Kidney (tissue), 14 donors: ENCODE measurements around the gene SLC2A9. TPM values are rescaled to one million over a fixed set of nuclear protein-coding genes. Genes with fewer than 3 reads are reported as not detected.

Experiments used
- DNase-seq, 5 donors: peaks; one replicate each; pipeline ENCODE4 v3.0.0-alpha.2; 2013 to 2020
- FAIRE-seq: peaks from 2 replicates; lab custom pipeline; 2012; peaks lifted over from hg19 to GRCh38; lab: Jason Lieb, UNC
- H3K27ac ChIP-seq, 2 donors: one replicate each; pipeline ENCODE4 v1.7.0; 2013; ENCODE audit warnings: low read depth in 2 of 2, low read length in 2 of 2, inconsistent platforms in 1 of 2
- H3K27me3 ChIP-seq: one replicate; pipeline ENCODE4 v1.7.1; 2013; ENCODE audit warnings: low read length, inconsistent platforms; ENCODE audit not compliant: control insufficient read depth, insufficient read depth
- H3K36me3 ChIP-seq, 3 donors: one replicate each; pipeline versions ENCODE4 v1.7.0 to v1.7.1; 2013; ENCODE audit warnings: low read length in 3 of 3, control low read depth in 1 of 3, inconsistent platforms in 1 of 3; ENCODE audit not compliant: insufficient read depth in 3 of 3, control insufficient read depth in 2 of 3
- H3K4me1 ChIP-seq, 3 donors: one replicate each; pipeline versions ENCODE4 v1.7.0 to v1.7.1; 2013; ENCODE audit warnings: low read length in 3 of 3, inconsistent platforms in 1 of 3, low read depth in 1 of 3; ENCODE audit not compliant: control insufficient read depth in 2 of 3, insufficient read depth in 2 of 3
- H3K4me3 ChIP-seq, 3 donors: one replicate each; pipeline versions ENCODE4 v1.7.0 to v1.8.1; 2013; ENCODE audit warnings: low read length in 3 of 3, control low read depth in 1 of 3, inconsistent platforms in 1 of 3
- H3K9ac ChIP-seq, 3 donors: one replicate each; pipeline versions ENCODE4 v1.7.0 to v1.7.1; 2013; ENCODE audit warnings: low read length in 3 of 3, control low read depth in 1 of 3, inconsistent platforms in 1 of 3
- H3K9me3 ChIP-seq, 3 donors: one replicate each; pipeline versions ENCODE4 v1.7.0 to v1.7.1; 2013; ENCODE audit warnings: low read length in 3 of 3, control low read depth in 1 of 3, inconsistent platforms in 1 of 3; ENCODE audit not compliant: control insufficient read depth in 2 of 3, insufficient read depth in 1 of 3
- CTCF ChIP-seq: IDR thresholded peaks from 3 replicates; pipeline ENCODE4 v1.5.1; 2012; ENCODE audit warnings: mild to moderate bottlenecking, moderate library complexity, borderline replicate concordance; ENCODE audit not compliant: insufficient read depth; ENCODE audit errors: extremely low read depth
- intact Hi-C: fragments of 100-400 bp; cut with DNase I; formaldehyde crosslinking; loops from one replicate; pipeline ENCODE4 v1.11.1; 2022
- polyA plus RNA-seq: library from polyadenylated mRNA; stranded (reverse); fragments of 350-450 nt; fragmentation: Illumina TruSeq; extraction: RNeasy Lipid Tissue Mini Kit (QIAGEN cat#74804); gene quantifications from one replicate; pipeline ENCODE4 v1.2.3, GENCODE V29; 2014; ENCODE audit warnings: low read depth, low replicate concordance; ENCODE audit not compliant: insufficient read depth
- total RNA-seq: library from RNA; stranded (reverse); fragmentation: NEBNext Ultra II Directional; extraction: Animal tissue kit (Norgen Biotek cat#: 25700); gene quantifications from one replicate; pipeline ENCODE4 v1.2.1, GENCODE V29; 2021
- donor health status: control.
- donor health status: control.
- donor health status: control.
- donor health status: control.
- donor health status: control.
- donor health status: DM: yes; HTN: yes; CAD: no.
- donor health status: Normal renal cell carcinoma (clear cell type).

Gene SLC2A9
- total and polyA plus RNA-seq, 2 donors from 2014 or later = 41.5 to 47.6 TPM

GRCh38 chr4:10058371-10058770 is 37.1 kb upstream of the SLC2A9 start:
- Histone ChIP-seq H3K27me3 (no peaks in the 10 kb centered on the region), H3K4me1 (peaks cover 0 to 47% (median 15%) of the 10 kb centered on the region in 3 donors), H3K9me3 (no peaks in the 10 kb centered on the region), H3K36me3 (no peaks in the 10 kb centered on the region), H3K4me3 (no peak overlapping the region), H3K9ac (no peak overlapping the region), H3K27ac (no peak overlapping the region)
- peak in 1 of 5 donors; percentile 15 for DNase-seq
- no peak for TF ChIP-seq CTCF
- intact Hi-C loops = no loop called here
- no peak for FAIRE-seq

DNA sequence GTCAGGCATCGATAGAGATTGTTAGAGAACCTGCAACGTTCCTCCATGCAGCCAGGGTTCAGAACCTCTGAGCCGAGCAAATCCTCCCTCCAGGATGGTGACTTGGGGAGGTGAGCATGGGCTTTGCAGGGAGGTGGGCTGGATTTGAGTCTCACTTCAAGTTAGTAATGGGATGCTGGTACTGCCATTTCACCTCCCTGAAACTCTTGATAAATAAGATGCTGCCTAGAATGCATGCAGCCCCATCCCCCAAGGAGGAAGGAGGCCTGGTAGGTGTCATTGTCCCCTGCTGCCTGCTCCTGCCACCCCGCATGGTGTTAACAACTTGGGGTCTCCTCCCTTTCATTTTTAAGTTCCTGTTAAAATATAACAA is 35.7 kb upstream of the SLC2A9 start:
- DNase-seq (no peak), FAIRE-seq (no peak)
- peaks cover 0 to 40% (median 13%) of the 10 kb centered on the region in 3 donors for H3K4me1 ChIP-seq
- intact Hi-C loops = no loop called here
- H3K9ac ChIP-seq = no peak overlapping the region
- H3K27ac ChIP-seq = peak overlapping the region; percentile 4 to 35
- no peaks in the 10 kb centered on the region for H3K9me3 ChIP-seq
- H3K36me3 ChIP-seq = no peaks in the 10 kb centered on the region
- no peak overlapping the region for H3K4me3 ChIP-seq
- TF ChIP-seq CTCF = no peak
- H3K27me3 ChIP-seq = no peaks in the 10 kb centered on the region

DNA sequence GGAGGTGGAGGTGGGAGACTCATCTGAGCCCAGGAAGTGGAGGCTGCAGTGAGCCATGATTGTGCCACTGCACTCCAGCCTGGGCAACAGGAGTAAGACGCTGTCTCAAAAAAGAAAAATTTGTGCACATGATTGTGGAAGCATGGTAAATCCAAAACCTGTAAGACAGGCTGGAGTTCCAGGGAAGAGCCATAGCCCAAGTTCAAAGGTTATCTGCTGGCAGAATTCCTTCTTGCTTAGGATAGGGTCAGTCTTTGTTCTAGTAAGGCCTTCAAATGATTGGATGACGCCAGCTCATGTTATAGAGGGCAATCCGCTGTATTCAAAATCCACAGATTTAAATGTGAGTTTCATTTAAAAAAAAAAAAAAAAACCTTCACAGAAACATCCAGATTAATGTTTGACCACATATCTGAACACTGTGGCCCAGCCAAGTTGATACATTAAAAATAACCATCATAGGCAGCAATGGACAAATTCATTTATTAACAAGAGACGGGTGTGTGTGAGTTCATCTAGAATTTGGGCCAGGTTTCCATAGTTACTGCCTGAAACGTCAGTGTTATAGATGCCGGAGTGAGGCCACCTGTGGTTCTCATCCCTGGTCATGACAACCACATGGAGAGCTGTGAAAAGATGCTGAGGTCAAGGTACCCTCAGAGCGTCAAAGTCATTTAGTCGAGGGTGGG is 35.2 kb upstream of the SLC2A9 start:
- Histone ChIP-seq H3K27ac (peak overlapping the region; percentile 51 to 78), H3K36me3 (no peaks in the 10 kb centered on the region), H3K4me1 (peaks cover 0 to 40% (median 13%) of the 10 kb centered on the region in 3 donors), H3K9ac (no peak overlapping the region), H3K9me3 (no peaks in the 10 kb centered on the region), H3K27me3 (no peaks in the 10 kb centered on the region), H3K4me3 (no peak overlapping the region)
- intact Hi-C loops = no loop called here
- TF ChIP-seq CTCF = no peak
- DNase-seq = peak in 1 of 5 donors; percentile 23
- FAIRE-seq = no peak
